Measurements from ENCODE around the gene FILIP1L. TPM values are rescaled to one million over a fixed set of nuclear protein-coding genes. Genes with fewer than 3 reads are reported as not detected.
"Not testable (repeated sequence)": the region's sequence is repeated elsewhere in the genome, so short reads cannot be mapped to it uniquely, and the experiment has no call there.

Gene FILIP1L
- total and polyA plus RNA-seq, 2 of the 4 experiments (the other 2 are of a cell fraction), result 11.5 to 19.9 TPM

GRCh38 chr3:100096286-100096685 is 18.0 kb downstream of the FILIP1L start:
- H3K27ac ChIP-seq (ENCODE audit: insufficient read depth, low read length); H2AK5ac ChIP-seq (ENCODE audit: low read depth, low read length); dilution Hi-C loops (cut with HindIII; ENCODE audit: low sequenced_read_pairs, unreplicated experiment); H3K14ac ChIP-seq (replicated peaks; ENCODE audit: low read depth, low read length); H3K9me3 ChIP-seq (ENCODE audit: control insufficient read depth, insufficient read depth, low read length); H3K9me1 ChIP-seq (ENCODE audit: insufficient read depth, low read length); DNase-seq; H3K9ac ChIP-seq (ENCODE audit: low read depth, low read length); H2AFZ ChIP-seq (replicated peaks; ENCODE audit: low read length, poor library complexity); intact Hi-C loops (cut with micrococcal nuclease); H3K4ac ChIP-seq (ENCODE audit: low read depth, low read length); H3K36me3 ChIP-seq (ENCODE audit: control insufficient read depth, insufficient read depth, low read length); H2BK5ac ChIP-seq (ENCODE audit: low read depth, low read length, poor library complexity, severe bottlenecking); H3K4me1 ChIP-seq (ENCODE audit: control insufficient read depth, insufficient read depth, low read length); H4K8ac ChIP-seq (ENCODE audit: low read depth in 2 of 2, low read length in 2 of 2); H2AK9ac ChIP-seq (replicated peaks; ENCODE audit: low read depth, low read length, poor library complexity); H3K79me1 ChIP-seq (ENCODE audit: low read depth in 1 of 2, low read length in 2 of 2); H3K23ac ChIP-seq (ENCODE audit: low read depth, low read length); H3K18ac ChIP-seq (ENCODE audit: low read depth, low read length); H4K91ac ChIP-seq (ENCODE audit: insufficient read depth, low read depth, low read length); H3K56ac ChIP-seq (ENCODE audit: extremely low read depth, insufficient read depth, low read length); H3K4me3 ChIP-seq (ENCODE audit: insufficient read depth, low read depth, low read length); H2BK15ac ChIP-seq (ENCODE audit: low read depth, low read length); H4K20me1 ChIP-seq (ENCODE audit: insufficient read depth, low read length); in situ Hi-C loops (cut with MboI; ENCODE audit: low sequenced_read_pairs); H4K5ac ChIP-seq (ENCODE audit: low read depth, low read length); ATAC-seq (ENCODE audit: low read depth); CTCF ChIA-PET; H2BK20ac ChIP-seq (ENCODE audit: low read depth, low read length); H2BK120ac ChIP-seq (ENCODE audit: low read depth, low read length); POLR2A ChIA-PET (ENCODE audit: unreplicated experiment); H3K27me3 ChIP-seq (ENCODE audit: control insufficient read depth, insufficient read depth, low read length); H3K4me2 ChIP-seq (ENCODE audit: low read depth, low read length); BruUV-seq (replicated peaks): not testable (repeated sequence)
- WGBS, 2 experiments (ENCODE audit: extremely low coverage in 2 of 2, insufficient read length in 1 of 2), result no CpG with 5 or more reads among the region's 1 CpG

Data from IMR-90 (cell line).